WTC11 (cell line): ENCODE measurements around the gene SPINK1. TPM values are rescaled to one million over a fixed set of nuclear protein-coding genes. Genes with fewer than 3 reads are reported as not detected.

Source experiments
- ATAC-seq: fragments of 200-7000 bp; cut with Tn5 transposase; 2 replicates; pipeline ENCODE4 v1.10.0; 2021; ENCODE audit warnings: mild to moderate bottlenecking, moderate library complexity
- CTCF ChIA-PET: fragments of 300-600 bp; sonication (Branson Sonifier 250); formaldehyde crosslinking; loops from one replicate; lab custom pipeline; 2021; ENCODE audit warnings: antibody characterized with exemption; lab: Charles Lee
- POLR2A ChIA-PET: fragments of 350-600 bp; sonication (Branson Sonifier 250); formaldehyde crosslinking; loops from one replicate; lab custom pipeline; 2021; ENCODE audit warnings: antibody characterized with exemption; lab: Charles Lee
- DNase-seq: peaks from one replicate; pipeline ENCODE4 v3.0.0; 2021; ENCODE audit warnings: low spot score
- H3K27ac Mint-ChIP-seq: 2 replicates; pipeline ENCODE4 v1.8.0; 2021; ENCODE audit warnings: mixed read lengths
- H3K27me3 Mint-ChIP-seq: 2 replicates; pipeline ENCODE4 v1.8.0; 2021; ENCODE audit warnings: low read depth, mild to moderate bottlenecking, moderate library complexity, mixed read lengths
- H3K36me3 Mint-ChIP-seq: 2 replicates; pipeline ENCODE4 v1.8.0; 2021; ENCODE audit warnings: mixed read lengths
- H3K4me1 Mint-ChIP-seq: 2 replicates; pipeline ENCODE4 v1.8.0; 2022; ENCODE audit warnings: mixed read lengths
- H3K4me3 Mint-ChIP-seq: 2 replicates; pipeline ENCODE4 v1.8.0; 2021; ENCODE audit warnings: mild to moderate bottlenecking, moderate library complexity, mixed read lengths
- H3K9me3 Mint-ChIP-seq: 2 replicates; pipeline ENCODE4 v1.8.0; 2021; ENCODE audit warnings: mixed read lengths
- CBFB ChIP-seq: sonication (generic); formaldehyde crosslinking; IDR thresholded peaks from 2 replicates; pipeline ENCODE4 v1.8.1; 2022; ENCODE audit warnings: mild to moderate bottlenecking, low read depth, missing genetic modification reagents
- CREM ChIP-seq: sonication (generic); formaldehyde crosslinking; IDR thresholded peaks from 2 replicates; pipeline ENCODE4 v1.8.1; 2022; ENCODE audit warnings: mild to moderate bottlenecking, missing genetic modification reagents, moderate library complexity
- CTCF ChIP-seq: fragments of 200-600 bp; IDR thresholded peaks from 2 replicates; pipeline ENCODE4 v1.8.0; 2022; ENCODE audit warnings: antibody characterized with exemption
- E2F5 ChIP-seq: sonication (generic); formaldehyde crosslinking; IDR thresholded peaks from 2 replicates; pipeline ENCODE4 v1.8.1; 2022; ENCODE audit warnings: mild to moderate bottlenecking, moderate library complexity, missing genetic modification reagents
- HMGA2 ChIP-seq: fragments of 250-450 bp; sonication (Bioruptor Pico); IDR thresholded peaks from 2 replicates; pipeline ENCODE4 v1.4.0; 2021; ENCODE audit warnings: mild to moderate bottlenecking, moderate library complexity
- JAZF1 ChIP-seq: fragments of 250-450 bp; sonication (Bioruptor Pico); IDR thresholded peaks from 2 replicates; pipeline ENCODE4 v1.9.0; 2021; ENCODE audit warnings: moderate library complexity, mild to moderate bottlenecking, inconsistent platforms
- NR1H2 ChIP-seq: sonication (generic); formaldehyde crosslinking; IDR thresholded peaks from 2 replicates; pipeline ENCODE4 v1.9.0; 2021; ENCODE audit warnings: mild to moderate bottlenecking, moderate library complexity, missing genetic modification reagents
- NR3C1 ChIP-seq: sonication (generic); formaldehyde crosslinking; conservative IDR thresholded peaks from 2 replicates; pipeline ENCODE4 v1.8.1; 2023; ENCODE audit warnings: low read depth, mild to moderate bottlenecking, missing genetic modification reagents
- SMAD4 ChIP-seq: sonication (generic); formaldehyde crosslinking; IDR thresholded peaks from 2 replicates; pipeline ENCODE4 v1.8.0; 2022; ENCODE audit warnings: mild to moderate bottlenecking, missing genetic modification reagents
- STAT6 ChIP-seq: sonication (generic); formaldehyde crosslinking; conservative IDR thresholded peaks from 2 replicates; pipeline ENCODE4 v1.8.1; 2023; ENCODE audit warnings: mild to moderate bottlenecking, low read depth, missing genetic modification reagents, moderate library complexity
- TCF7 ChIP-seq: sonication (generic); formaldehyde crosslinking; IDR thresholded peaks from 2 replicates; pipeline ENCODE4 v1.8.0; 2022; ENCODE audit warnings: mild to moderate bottlenecking, low read depth, missing genetic modification reagents, moderate library complexity
- ZNF281 ChIP-seq: sonication (generic); formaldehyde crosslinking; IDR thresholded peaks from 2 replicates; pipeline ENCODE4 v1.8.0; 2023; ENCODE audit warnings: mild to moderate bottlenecking, missing genetic modification reagents
- ZNF396 ChIP-seq: fragments of 250-450 bp; sonication (Bioruptor Pico); IDR thresholded peaks from 2 replicates; pipeline ENCODE4 v1.8.0; 2021; ENCODE audit warnings: mild to moderate bottlenecking, moderate library complexity, borderline replicate concordance
- ZNF423 ChIP-seq: fragments of 250-450 bp; sonication (Bioruptor Pico); IDR thresholded peaks from 2 replicates; pipeline ENCODE4 v2.1.2; 2022; ENCODE audit warnings: mild to moderate bottlenecking, moderate library complexity
- ZSCAN18 ChIP-seq: fragments of 250-450 bp; sonication (Bioruptor Pico); IDR thresholded peaks from 2 replicates; pipeline ENCODE4 v2.1.2; 2022; ENCODE audit warnings: mild to moderate bottlenecking, moderate library complexity
- total RNA-seq: library from RNA; stranded (reverse); gene quantifications from 3 replicates; pipeline ENCODE4 v1.2.3, GENCODE V29; 2021
- TF ChIP-seq, protein P1 (sequence below): sonication (generic); formaldehyde crosslinking; IDR thresholded peaks from 2 replicates; pipeline ENCODE4 v1.8.0; 2023; ENCODE audit warnings: missing genetic modification reagents
- TF ChIP-seq, protein P2 (sequence below): sonication (generic); formaldehyde crosslinking; IDR thresholded peaks from 2 replicates; pipeline ENCODE4 v1.8.0; 2022; ENCODE audit warnings: mild to moderate bottlenecking, missing genetic modification reagents
- TF ChIP-seq, protein P3 (sequence below): fragments of 250-450 bp; sonication (Bioruptor Pico); IDR thresholded peaks from 2 replicates; pipeline ENCODE4 v1.8.0; 2021; ENCODE audit warnings: mild to moderate bottlenecking
- TF ChIP-seq, protein P4 (sequence below): fragments of 250-450 bp; sonication (Bioruptor Pico); IDR thresholded peaks from 2 replicates; pipeline ENCODE4 v1.9.0; 2021; ENCODE audit warnings: mild to moderate bottlenecking
- TF ChIP-seq, protein P5 (sequence below): sonication (generic); formaldehyde crosslinking; IDR thresholded peaks from 2 replicates; pipeline ENCODE4 v1.8.1; 2023; ENCODE audit warnings: mild to moderate bottlenecking, missing genetic modification reagents, moderate library complexity

The SPINK1 gene
- total RNA-seq, 1 experiment from 2014 or later, result 5.4 TPM

- Mint-ChIP-seq H3K27me3 (no peaks in the 10 kb centered on the region; the same call in 1 of the 2 replicates), H3K36me3 (no peaks in the 10 kb centered on the region), H3K9me3 (no peaks in the 10 kb centered on the region), H3K27ac (no peak overlapping the region), H3K4me1 (peaks cover 6% of the 10 kb centered on the region; the same call in 1 of the 2 replicates), H3K4me3 (no peak overlapping the region)
- TF ChIP-seq ZNF423 (CRISPR knock-in tag) (no peak), CREM (no peak), JAZF1 (no peak), SMAD4 (CRISPR knock-in tag) (no peak), ZSCAN18 (CRISPR knock-in tag) (no peak), STAT6 (CRISPR knock-in tag) (no peak)
- TF ChIP-seq, protein P1, sequence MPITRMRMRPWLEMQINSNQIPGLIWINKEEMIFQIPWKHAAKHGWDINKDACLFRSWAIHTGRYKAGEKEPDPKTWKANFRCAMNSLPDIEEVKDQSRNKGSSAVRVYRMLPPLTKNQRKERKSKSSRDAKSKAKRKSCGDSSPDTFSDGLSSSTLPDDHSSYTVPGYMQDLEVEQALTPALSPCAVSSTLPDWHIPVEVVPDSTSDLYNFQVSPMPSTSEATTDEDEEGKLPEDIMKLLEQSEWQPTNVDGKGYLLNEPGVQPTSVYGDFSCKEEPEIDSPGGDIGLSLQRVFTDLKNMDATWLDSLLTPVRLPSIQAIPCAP (CRISPR knock-in tag), result no peak
- TF ChIP-seq, protein P2, sequence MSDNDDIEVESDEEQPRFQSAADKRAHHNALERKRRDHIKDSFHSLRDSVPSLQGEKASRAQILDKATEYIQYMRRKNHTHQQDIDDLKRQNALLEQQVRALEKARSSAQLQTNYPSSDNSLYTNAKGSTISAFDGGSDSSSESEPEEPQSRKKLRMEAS (CRISPR knock-in tag), result no peak
- ChIA-PET POLR2A (no interaction called here), CTCF (no interaction called here)
- DNase-seq (no peak), ATAC-seq (no peak)
These were observed 30.0 kb downstream of the SPINK1 start for GRCh38 chr5:147801461-147801860.

DNA sequence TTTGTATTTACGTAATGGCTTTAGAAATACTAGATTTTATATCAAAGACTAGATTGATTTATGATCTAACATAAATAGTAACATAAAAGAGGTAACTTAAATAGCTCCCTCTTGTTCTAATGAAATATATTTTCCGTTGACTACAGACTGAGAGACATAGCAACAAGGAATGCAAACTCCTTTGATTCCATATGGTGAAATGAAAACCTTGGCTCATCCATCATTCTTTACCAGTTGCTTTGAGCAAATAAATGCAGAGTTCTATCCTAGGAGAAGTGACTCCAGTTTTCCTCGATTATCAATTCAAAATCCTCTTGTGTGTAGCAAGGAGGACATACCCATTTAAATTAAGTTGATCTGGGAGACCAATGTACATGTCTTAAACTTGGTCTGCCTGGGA is 31.0 kb downstream of the SPINK1 start:
- Mint-ChIP-seq H3K27me3 (no peaks in the 10 kb centered on the region; the same call in 1 of the 2 replicates), H3K9me3 (no peaks in the 10 kb centered on the region), H3K36me3 (no peaks in the 10 kb centered on the region), H3K4me1 (peaks cover 6% of the 10 kb centered on the region; the same call in 1 of the 2 replicates), H3K4me3 (no peak overlapping the region), H3K27ac (no peak overlapping the region)
- DNase-seq, result no peak
- ChIA-PET CTCF (no interaction called here), POLR2A (no interaction called here)
- no peak for ATAC-seq
- TF ChIP-seq CBFB (CRISPR knock-in tag) (no peak), E2F5 (CRISPR knock-in tag) (no peak), HMGA2 (CRISPR knock-in tag) (no peak), CTCF (no peak), ZNF396 (no peak), NR3C1 (no peak), NR1H2 (CRISPR knock-in tag) (no peak), TCF7 (CRISPR knock-in tag) (no peak), ZNF281 (CRISPR knock-in tag) (no peak)
- TF ChIP-seq, protein P3, sequence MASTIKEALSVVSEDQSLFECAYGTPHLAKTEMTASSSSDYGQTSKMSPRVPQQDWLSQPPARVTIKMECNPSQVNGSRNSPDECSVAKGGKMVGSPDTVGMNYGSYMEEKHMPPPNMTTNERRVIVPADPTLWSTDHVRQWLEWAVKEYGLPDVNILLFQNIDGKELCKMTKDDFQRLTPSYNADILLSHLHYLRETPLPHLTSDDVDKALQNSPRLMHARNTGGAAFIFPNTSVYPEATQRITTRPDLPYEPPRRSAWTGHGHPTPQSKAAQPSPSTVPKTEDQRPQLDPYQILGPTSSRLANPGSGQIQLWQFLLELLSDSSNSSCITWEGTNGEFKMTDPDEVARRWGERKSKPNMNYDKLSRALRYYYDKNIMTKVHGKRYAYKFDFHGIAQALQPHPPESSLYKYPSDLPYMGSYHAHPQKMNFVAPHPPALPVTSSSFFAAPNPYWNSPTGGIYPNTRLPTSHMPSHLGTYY (CRISPR knock-in tag), result no peak
- TF ChIP-seq, protein P4, sequence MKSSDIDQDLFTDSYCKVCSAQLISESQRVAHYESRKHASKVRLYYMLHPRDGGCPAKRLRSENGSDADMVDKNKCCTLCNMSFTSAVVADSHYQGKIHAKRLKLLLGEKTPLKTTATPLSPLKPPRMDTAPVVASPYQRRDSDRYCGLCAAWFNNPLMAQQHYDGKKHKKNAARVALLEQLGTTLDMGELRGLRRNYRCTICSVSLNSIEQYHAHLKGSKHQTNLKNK, result no peak
- TF ChIP-seq, protein P5, sequence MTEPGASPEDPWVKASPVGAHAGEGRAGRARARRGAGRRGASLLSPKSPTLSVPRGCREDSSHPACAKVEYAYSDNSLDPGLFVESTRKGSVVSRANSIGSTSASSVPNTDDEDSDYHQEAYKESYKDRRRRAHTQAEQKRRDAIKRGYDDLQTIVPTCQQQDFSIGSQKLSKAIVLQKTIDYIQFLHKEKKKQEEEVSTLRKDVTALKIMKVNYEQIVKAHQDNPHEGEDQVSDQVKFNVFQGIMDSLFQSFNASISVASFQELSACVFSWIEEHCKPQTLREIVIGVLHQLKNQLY (CRISPR knock-in tag), result no peak
- TF ChIP-seq, protein P1 (CRISPR knock-in tag), result no peak
